ENCODE results near the gene PRDM5.

Gene PRDM5

DNA sequence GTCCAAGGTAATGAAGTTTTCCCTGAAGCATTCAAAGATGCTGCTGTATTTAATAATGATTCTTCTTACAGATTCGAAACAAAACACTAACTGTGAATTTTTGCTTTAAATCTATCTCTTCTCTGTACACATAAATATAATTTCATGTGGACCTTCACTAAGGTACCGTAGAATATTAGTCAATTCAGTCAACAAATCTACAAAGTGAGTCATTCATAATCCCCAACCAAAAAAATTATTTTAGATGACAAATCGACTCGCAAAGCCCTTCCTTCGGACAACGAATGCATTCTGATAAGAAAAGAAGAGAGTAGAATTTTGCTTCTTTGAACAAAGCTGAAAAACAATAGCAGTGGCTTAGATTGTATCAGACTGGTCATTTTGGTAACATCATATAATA lies 95.7 kb downstream of the PRDM5 start:
- no peaks in the 10 kb centered on the region for H3K9me3 Mint-ChIP-seq
- H3K27me3 Mint-ChIP-seq: peaks cover 3% of the 10 kb centered on the region
- H3K36me3 Mint-ChIP-seq: no peaks in the 10 kb centered on the region
- H3K4me3 Mint-ChIP-seq: no peak overlapping the region
- no peak overlapping the region for H3K27ac Mint-ChIP-seq
- H3K4me1 Mint-ChIP-seq: no peaks in the 10 kb centered on the region

DNA sequence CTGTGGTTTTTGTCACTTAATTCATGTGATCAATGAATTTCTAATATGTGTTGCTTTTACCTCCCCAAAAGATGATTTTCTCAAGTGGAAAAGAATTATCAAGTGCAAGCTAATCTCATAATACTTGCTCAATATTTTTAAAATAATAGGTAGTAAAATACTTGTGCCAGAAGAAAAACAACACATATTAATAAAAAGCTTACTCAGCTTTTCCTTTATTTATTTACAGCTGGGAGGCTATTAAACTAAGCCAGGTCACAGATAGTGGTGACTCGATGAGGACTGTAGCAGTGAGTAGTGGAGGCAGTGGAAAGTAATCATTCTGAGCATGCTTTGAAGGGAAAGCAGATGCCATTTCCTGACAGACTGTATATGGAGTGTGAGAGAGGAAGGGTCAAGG lies 96.1 kb downstream of the PRDM5 start:
- Mint-ChIP-seq H3K36me3 (no peaks in the 10 kb centered on the region), H3K4me3 (no peak overlapping the region), H3K4me1 (no peaks in the 10 kb centered on the region), H3K9me3 (no peaks in the 10 kb centered on the region), H3K27me3 (peaks cover 3% of the 10 kb centered on the region), H3K27ac (no peak overlapping the region)

DNA sequence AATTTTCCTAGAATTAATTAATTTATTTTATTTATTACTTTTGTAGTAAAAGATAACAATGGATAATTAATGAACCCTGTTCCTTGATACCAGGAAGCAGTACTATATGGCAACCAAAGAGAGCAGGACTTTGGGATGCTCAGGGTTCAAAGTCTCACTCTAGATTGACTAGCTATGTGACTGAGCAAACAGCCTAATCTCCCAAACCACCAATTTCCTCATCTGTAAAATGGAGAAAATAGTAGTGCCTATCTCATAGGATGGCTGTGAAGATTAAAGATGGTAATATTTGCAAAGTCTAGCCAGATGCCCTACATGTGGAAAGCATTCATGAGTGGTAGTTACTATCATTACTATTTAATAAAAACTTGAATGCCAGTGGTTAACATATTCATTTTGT lies 97.6 kb downstream of the PRDM5 start:
- Mint-ChIP-seq H3K36me3 (no peaks in the 10 kb centered on the region), H3K27me3 (no peaks in the 10 kb centered on the region), H3K4me1 (no peaks in the 10 kb centered on the region), H3K27ac (no peak overlapping the region), H3K4me3 (no peak overlapping the region), H3K9me3 (no peaks in the 10 kb centered on the region)

DNA sequence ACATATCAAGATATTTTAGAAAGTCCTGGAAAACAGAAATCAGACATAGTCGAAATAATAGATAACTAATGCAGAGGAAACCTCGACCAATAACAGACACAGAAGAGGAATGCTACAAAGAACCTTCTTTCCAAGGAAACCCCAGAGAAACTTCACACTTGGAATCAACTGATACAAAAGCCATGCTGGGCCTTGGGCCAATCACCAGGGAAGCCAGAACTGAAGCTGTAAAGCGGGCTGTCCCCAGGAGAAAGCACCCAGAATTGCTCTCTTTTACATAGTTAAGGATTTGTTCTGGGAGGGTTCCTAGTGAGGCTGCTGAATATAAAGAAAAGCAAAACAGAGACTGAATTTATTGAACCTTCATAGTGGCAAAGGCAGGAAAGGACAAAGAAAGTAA lies 100.5 kb downstream of the PRDM5 start:
- Mint-ChIP-seq H3K27me3 (no peaks in the 10 kb centered on the region), H3K27ac (no peak overlapping the region), H3K4me1 (peaks cover 4% of the 10 kb centered on the region), H3K36me3 (no peaks in the 10 kb centered on the region), H3K9me3 (no peaks in the 10 kb centered on the region), H3K4me3 (no peak overlapping the region)

DNA sequence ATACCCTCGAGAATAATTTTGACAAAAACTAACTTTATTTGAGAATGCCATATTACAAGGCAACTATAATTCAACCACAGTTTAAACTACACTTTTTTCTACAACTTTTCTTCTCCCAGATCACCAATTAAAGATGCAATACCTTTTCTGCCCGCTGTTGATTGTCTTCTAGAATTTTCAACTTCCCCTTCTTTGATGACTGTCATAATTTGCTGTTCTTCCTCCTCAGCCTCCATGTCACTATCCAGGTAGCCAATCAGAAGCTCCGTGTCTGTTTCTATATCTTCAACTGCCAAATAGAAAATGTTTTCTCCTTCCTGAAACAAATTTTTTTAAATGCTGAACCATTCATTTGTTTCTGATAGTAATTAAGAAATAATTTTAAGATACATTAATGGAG lies 101.5 kb downstream of the PRDM5 start:
- Mint-ChIP-seq H3K27ac (no peak overlapping the region), H3K36me3 (no peaks in the 10 kb centered on the region), H3K27me3 (no peaks in the 10 kb centered on the region), H3K4me1 (peaks cover 4% of the 10 kb centered on the region), H3K4me3 (no peak overlapping the region), H3K9me3 (no peaks in the 10 kb centered on the region)

DNA sequence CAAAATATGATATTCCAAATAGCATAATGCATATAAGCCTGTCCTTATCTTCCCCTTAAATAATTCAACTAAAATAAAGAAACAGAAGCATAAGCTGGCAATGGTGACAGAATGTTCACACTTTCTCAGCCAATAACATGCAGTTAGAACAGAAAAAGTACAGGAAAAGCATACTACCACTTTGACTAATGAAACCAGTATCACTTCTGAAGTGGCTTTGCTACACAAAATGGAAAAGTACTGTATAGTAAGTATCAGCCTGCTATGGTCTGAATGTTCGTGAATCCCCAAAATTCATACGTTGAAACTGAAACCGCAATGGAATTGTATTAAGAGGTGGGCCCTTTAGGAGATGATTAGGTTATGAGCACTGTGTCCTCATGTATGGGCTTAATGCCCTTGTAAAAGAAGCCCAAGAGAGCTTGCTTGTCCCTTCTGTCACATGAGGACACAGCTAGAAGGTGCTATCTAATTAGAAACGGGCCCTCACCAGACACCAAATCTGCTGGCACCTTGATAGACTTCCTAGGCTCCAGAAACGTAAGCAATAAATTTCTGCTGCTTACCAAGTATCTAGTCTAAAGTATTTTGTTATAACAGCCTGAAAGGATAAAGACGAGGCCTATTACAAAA lies 102.6 kb downstream of the PRDM5 start:
- Mint-ChIP-seq H3K9me3 (no peaks in the 10 kb centered on the region), H3K4me3 (no peak overlapping the region), H3K36me3 (no peaks in the 10 kb centered on the region), H3K27ac (no peak overlapping the region), H3K27me3 (no peaks in the 10 kb centered on the region), H3K4me1 (peaks cover 4% of the 10 kb centered on the region)

DNA sequence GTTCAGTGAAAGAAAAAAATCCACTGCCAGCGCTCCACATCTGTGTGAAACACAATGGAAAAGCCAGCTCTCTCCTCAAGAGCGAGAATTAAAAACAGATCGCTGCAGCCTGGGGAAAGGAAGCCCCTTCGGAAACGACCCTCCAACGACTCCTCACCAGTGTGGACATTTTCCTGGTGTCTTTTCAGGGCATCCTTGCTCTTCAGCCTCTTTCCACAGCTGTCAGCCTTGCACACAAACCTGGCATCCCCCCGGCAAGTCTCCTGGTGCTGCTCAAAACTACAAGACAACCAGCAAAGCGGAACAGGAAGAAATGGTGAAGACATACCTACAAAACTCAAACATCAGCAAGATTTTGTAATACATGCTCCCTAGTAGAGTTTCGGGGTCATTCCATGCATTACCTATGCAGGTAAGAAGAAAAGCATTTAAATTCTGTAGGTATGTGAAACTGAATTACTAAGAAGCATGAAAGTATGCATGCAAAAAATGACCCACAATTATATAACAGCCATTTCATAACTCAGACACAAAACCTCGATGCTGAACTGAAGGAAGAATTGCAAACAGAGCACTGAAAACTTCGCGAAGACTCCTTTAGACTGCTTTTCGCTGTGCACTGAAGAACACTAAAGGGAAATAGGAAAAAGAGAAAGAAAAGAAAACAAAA lies 106.1 kb downstream of the PRDM5 start:
- no peak overlapping the region for H3K4me3 Mint-ChIP-seq
- H3K36me3 Mint-ChIP-seq: no peaks in the 10 kb centered on the region
- H3K27ac Mint-ChIP-seq: no peak overlapping the region
- no peaks in the 10 kb centered on the region for H3K9me3 Mint-ChIP-seq
- no peaks in the 10 kb centered on the region for H3K27me3 Mint-ChIP-seq
- H3K4me1 Mint-ChIP-seq: peaks cover 4% of the 10 kb centered on the region

GRCh38 chr4:120815361-120815760 lies 107.2 kb downstream of the PRDM5 start:
- H3K27ac Mint-ChIP-seq: no peak overlapping the region
- no peak overlapping the region for H3K4me3 Mint-ChIP-seq
- no peaks in the 10 kb centered on the region for H3K27me3 Mint-ChIP-seq
- no peaks in the 10 kb centered on the region for H3K36me3 Mint-ChIP-seq
- no peaks in the 10 kb centered on the region for H3K9me3 Mint-ChIP-seq
- peaks cover 4% of the 10 kb centered on the region for H3K4me1 Mint-ChIP-seq

- no peaks in the 10 kb centered on the region for H3K9me3 Mint-ChIP-seq
Measured at GRCh38 chr4:120814886-120815285, 107.6 kb downstream of the PRDM5 start.

DNA sequence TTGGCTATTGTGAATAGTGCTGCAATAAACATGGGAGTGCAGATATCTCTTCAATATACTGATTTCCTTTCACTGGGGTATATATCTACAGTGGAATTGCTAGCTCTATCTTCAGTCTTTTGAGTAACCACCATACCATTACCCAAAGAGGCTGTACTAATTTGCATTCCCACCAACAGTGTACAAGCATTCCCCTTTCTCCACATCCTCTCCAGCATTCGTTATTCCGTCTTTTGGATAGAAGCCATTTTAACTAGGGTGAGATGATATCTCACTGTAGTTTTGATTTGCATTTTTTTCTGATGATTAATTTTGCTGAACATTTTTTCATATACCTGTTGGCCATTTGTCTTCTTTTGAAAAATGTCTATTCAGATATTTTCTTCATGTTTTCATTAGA lies 110.3 kb downstream of the PRDM5 start:
- no peak overlapping the region for H3K27ac Mint-ChIP-seq
- H3K9me3 Mint-ChIP-seq: no peaks in the 10 kb centered on the region
- no peaks in the 10 kb centered on the region for H3K36me3 Mint-ChIP-seq
- H3K4me3 Mint-ChIP-seq: no peak overlapping the region
- no peaks in the 10 kb centered on the region for H3K4me1 Mint-ChIP-seq
- H3K27me3 Mint-ChIP-seq: no peaks in the 10 kb centered on the region

More at GRCh38 chr4:120814886-120815285, 107.6 kb downstream of the PRDM5 start:
- Mint-ChIP-seq H3K4me1 (peaks cover 4% of the 10 kb centered on the region), H3K27ac (no peak overlapping the region), H3K4me3 (no peak overlapping the region), H3K36me3 (no peaks in the 10 kb centered on the region), H3K27me3 (no peaks in the 10 kb centered on the region)

- no peak overlapping the region for H3K27ac Mint-ChIP-seq
- no peaks in the 10 kb centered on the region for H3K4me1 Mint-ChIP-seq
- H3K27me3 Mint-ChIP-seq: no peaks in the 10 kb centered on the region
- H3K4me3 Mint-ChIP-seq: no peak overlapping the region
- no peaks in the 10 kb centered on the region for H3K9me3 Mint-ChIP-seq
- no peaks in the 10 kb centered on the region for H3K36me3 Mint-ChIP-seq
Measured at GRCh38 chr4:120809518-120809917, 113.0 kb downstream of the PRDM5 start.

DNA sequence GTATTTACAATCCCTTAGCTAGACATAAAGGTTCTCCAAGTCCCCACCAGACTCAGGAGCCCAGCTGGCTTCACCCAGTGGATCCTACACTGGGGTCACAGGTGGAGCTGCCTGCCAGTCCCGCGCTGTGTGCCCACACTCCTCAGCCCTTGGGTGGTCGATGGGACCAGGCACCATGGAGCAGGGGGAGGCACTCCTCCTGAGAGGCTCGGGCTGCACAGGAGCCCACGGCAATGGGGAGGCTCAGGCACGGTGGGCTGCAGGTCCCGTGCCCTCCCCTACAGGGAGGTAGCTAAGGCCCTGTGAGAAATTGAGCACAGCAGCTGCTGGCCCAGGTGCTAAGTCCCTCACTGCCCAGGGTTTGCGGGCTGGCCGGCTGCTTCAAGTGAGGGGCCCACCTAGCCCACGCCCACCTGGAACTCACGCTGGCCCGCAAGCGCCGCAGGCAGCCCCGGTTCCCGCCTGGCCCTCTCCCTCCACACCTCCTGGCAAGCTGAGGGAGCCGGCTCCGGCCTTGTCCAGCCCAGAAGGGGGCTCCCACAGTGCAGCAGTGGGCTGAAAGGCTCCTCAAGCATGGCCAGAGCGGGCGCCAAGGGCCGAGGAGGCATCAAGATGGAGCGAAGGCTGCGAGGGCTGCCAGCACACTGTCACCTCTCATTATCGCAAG lies 113.9 kb downstream of the PRDM5 start:
- H3K27me3 Mint-ChIP-seq: no peaks in the 10 kb centered on the region
- H3K9me3 Mint-ChIP-seq: no peaks in the 10 kb centered on the region
- no peak overlapping the region for H3K27ac Mint-ChIP-seq
- H3K4me1 Mint-ChIP-seq: no peaks in the 10 kb centered on the region
- no peak overlapping the region for H3K4me3 Mint-ChIP-seq
- no peaks in the 10 kb centered on the region for H3K36me3 Mint-ChIP-seq

GRCh38 chr4:120801137-120801758 lies 121.3 kb downstream of the PRDM5 start:
- H3K27ac Mint-ChIP-seq: no peak overlapping the region
- H3K36me3 Mint-ChIP-seq: no peaks in the 10 kb centered on the region
- H3K27me3 Mint-ChIP-seq: no peaks in the 10 kb centered on the region
- no peak overlapping the region for H3K4me3 Mint-ChIP-seq
- H3K4me1 Mint-ChIP-seq: no peaks in the 10 kb centered on the region
- no peaks in the 10 kb centered on the region for H3K9me3 Mint-ChIP-seq

DNA sequence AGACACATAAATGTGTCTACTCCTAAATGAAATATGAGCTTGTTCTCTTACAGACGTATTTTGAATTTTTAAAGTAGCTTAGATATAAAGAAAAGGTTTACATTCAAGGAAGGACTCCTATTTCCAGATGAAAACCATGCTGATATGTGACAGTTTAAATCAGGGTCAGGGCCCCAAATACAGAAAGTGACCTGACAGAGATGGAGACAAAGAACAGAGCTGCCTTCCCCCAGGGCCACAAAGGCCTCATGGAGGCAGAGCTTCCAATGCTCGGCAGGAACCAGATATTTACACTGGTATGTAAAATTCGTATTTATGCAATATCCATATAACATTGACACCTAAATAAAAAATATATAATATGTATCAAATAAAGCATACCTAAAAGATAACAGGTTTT lies 124.0 kb downstream of the PRDM5 start:
- Mint-ChIP-seq H3K27me3 (no peaks in the 10 kb centered on the region), H3K36me3 (no peaks in the 10 kb centered on the region), H3K9me3 (no peaks in the 10 kb centered on the region), H3K4me3 (no peak overlapping the region), H3K27ac (no peak overlapping the region), H3K4me1 (no peaks in the 10 kb centered on the region)

GRCh38 chr4:120796271-120796670 lies 126.3 kb downstream of the PRDM5 start:
- Mint-ChIP-seq H3K4me3 (no peak overlapping the region), H3K27ac (no peak overlapping the region), H3K9me3 (no peaks in the 10 kb centered on the region), H3K27me3 (no peaks in the 10 kb centered on the region), H3K4me1 (peaks cover 8% of the 10 kb centered on the region), H3K36me3 (no peaks in the 10 kb centered on the region)

DNA sequence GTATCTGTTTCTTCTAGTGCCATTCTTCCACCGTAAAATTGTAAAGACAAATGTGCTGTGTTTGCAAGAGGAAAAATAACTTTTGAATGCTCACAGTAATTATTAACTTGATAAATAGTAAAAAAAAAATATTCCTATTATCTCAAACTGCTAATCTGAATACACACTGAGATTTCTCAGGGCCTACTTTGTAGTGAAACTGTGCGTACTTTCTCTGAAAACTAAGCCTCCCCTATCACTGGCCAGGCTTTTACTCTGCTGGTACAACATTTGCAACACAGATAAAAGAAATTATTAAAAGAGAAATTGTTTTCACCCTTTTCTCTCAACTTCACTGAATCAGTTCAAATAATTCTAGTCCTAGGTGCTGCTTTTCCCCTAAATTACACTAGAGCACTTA lies 137.3 kb downstream of the PRDM5 start:
- no peaks in the 10 kb centered on the region for H3K9me3 Mint-ChIP-seq
- no peaks in the 10 kb centered on the region for H3K36me3 Mint-ChIP-seq
- H3K27me3 Mint-ChIP-seq: no peaks in the 10 kb centered on the region
- peaks cover 3% of the 10 kb centered on the region for H3K4me1 Mint-ChIP-seq
- no peak overlapping the region for H3K4me3 Mint-ChIP-seq
- no peak overlapping the region for H3K27ac Mint-ChIP-seq

Data from activated naive CD4-positive, alpha-beta T cell treated with anti-CD3 and anti-CD28 coated beads, Interleukin-2, amount 50 U/mL, for 24 hours (primary cell).